T47D (cell line): ENCODE measurements around the gene C10orf67.
A peak's percentile ranks its signal among the peaks of the same experiment; 100 is the strongest.
"Not testable (repeated sequence)": the region's sequence is repeated elsewhere in the genome, so short reads cannot be mapped to it uniquely, and the experiment has no call there.

Experiments used
- DNase-seq, 2 experiments: peaks; one replicate each; pipeline versions ENCODE4 v3.0.0 to v3.0.0-alpha.2; 2011 to 2012; ENCODE audit warnings: low read depth in 1 of 2, low spot score in 1 of 2
- JUND ChIP-seq: IDR thresholded peaks from 2 replicates; pipeline ENCODE4 v1.6.1; 2012; ENCODE audit warnings: low read depth
- in situ Hi-C: cut with HindIII; loops from 2 replicates; pipeline ENCODE4 v1.10.0; 2016; ENCODE audit warnings: low sequenced_read_pairs, low pct_unique_long_range_greater_than_20kb

Gene C10orf67

GRCh38 chr10:23310404-23310803 is 34.2 kb downstream of the C10orf67 start:
- no peak for TF ChIP-seq JUND
- DNase-seq, result no peak
- in situ Hi-C loops, result no loop called here

DNA sequence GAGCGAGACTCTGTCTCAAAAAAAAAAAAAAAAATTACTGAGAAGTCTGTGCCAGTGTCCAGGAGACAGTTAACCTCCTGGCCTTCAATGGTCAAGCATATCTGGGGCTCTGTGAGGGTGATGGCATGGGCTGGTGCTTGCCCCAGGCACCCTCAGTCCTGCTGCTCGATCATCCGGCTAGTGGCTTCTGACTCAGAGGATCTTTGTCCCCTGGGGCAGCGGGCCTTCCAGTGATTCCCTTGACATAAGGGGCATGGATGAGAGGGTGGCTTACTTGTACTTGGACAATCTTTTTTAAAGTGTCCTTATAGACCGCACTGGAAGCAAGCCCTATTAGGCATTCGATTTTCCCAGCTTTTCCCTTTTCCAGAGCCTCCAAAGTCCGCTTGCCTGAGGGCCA is 44.6 kb downstream of the C10orf67 start:
- in situ Hi-C loops, DNase-seq: not testable (repeated sequence)

DNA sequence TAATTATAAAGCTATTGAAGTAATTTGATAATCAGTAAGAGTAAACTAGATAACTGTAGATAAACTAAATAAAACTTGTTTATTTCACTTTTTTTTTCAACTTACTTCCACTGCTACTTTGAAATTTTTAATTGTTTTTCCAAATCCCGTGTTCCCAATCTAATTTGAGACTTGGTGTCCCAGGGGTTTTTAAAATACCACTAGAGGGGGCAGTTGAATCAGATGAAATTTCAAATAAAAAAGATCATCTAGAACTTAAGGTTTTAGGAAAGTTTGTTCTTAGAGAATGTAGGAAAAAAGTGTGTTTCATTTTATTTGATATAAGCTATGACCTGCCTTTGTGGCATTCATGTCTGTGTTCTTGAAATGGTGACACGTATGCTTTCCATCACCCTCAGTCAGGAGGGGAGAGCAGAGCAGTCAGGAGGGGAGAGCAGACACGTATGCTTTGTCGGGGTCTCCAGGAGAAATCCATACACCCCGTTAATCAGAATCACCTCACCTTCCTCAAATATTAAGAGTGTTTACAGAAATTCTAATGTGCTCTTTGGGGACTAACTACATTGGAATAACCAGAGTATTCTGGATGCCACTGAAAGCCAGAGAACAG is 49.9 kb downstream of the C10orf67 start:
- DNase-seq, result peak in 1 of 2 experiments; percentile 17
- in situ Hi-C loops, result no loop called here
- TF ChIP-seq JUND, result no peak

- DNase-seq, result no peak
- no peak for TF ChIP-seq JUND
- in situ Hi-C loops, result no loop called here
These were observed 50.5 kb downstream of the C10orf67 start for GRCh38 chr10:23293973-23294590.

DNA sequence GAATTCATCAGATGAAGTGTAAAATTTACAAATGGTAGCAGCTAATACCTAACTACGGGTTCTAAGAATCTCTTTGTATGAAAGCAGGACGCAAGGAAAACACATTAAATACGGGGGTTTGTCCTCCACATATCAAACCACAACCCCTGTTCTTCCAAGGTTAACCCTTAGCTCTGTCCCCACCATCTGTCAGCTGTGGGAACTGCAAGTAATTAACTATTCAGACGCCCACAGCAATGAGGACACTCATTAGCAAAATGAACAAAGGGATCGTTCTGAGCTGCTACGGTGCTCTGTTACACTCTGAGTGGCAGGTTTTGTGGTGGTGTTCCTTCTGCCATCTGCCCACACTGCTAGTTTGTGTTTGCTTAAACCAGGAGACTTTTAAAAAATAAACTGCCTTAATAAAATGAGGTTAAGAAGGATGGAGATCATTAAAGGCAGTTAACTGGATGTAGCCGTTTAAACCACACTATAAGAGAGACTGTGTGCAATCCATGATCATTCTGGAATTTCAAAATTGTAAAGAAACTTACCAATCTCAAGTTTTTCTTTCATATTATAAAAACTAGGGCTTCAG is 51.4 kb downstream of the C10orf67 start:
- TF ChIP-seq JUND, result no peak
- DNase-seq, result peak; percentile 2 to 58
- in situ Hi-C loops, result no loop called here

GRCh38 chr10:23291551-23292334 is 52.9 kb downstream of the C10orf67 start:
- DNase-seq, result peak in 1 of 2 experiments; percentile 25
- in situ Hi-C loops, result no loop called here
- no peak for TF ChIP-seq JUND

- no peak for DNase-seq
- in situ Hi-C loops, result no loop called here
- TF ChIP-seq JUND, result no peak
These were observed 59.8 kb downstream of the C10orf67 start for GRCh38 chr10:23284674-23285335.

DNA sequence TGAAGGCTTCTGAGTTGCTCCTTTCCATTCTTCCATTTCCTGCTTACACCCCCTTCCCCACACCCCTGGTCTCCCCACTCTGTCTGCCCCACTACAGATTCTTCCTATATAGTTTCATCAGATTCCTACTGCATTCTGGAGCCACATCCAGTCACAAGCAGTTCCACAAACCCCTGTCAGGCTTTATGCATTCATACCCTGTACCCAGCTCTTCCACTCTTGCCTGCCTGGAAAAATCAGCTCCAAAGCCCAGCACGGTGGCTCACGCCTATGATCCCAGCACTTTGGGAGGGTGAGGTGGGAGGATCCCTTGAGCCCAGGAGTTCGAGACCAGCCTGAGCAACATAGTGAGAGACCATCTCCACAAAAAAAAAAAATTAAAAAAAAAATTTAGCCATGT is 60.4 kb downstream of the C10orf67 start:
- TF ChIP-seq JUND, result no peak
- no peak for DNase-seq
- in situ Hi-C loops, result no loop called here

DNA sequence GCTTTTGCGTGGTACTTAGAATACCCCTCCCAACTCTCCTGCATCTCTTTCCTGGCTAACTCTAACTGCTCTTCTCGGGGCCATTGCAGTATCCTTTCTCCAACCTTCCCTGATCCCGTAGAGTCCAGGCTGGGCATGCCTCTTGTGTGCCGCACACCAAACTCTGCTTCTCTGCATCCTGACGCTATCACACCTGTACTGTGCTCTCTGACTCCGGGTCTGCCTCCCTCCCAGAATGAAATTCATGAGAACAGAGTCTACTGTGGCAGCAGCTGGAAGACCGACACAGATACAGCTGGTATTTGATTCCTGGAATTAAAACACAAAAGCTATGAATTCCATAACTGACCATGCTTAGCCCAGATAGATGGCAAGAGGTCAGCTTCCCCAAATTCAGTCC is 60.9 kb downstream of the C10orf67 start:
- no peak for DNase-seq
- in situ Hi-C loops, result no loop called here
- TF ChIP-seq JUND, result no peak

DNA sequence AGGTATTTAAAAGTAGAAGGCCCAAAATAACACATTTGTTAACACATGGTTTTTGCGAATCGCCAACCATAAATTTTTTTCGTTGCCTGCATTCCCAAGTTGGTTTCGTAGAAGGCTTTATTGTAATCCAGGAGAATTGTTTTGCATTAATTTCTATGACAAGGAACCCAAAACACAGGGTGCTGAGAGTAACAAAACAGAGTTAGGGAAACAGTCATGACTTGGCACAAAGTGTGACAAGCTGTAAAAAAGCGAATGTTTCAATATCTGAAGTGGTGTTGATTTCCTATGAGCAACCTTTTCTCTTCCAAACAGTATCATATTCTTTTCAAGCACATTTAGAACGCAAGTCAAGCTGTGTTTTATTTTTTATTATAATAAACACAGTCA is 63.6 kb downstream of the C10orf67 start:
- DNase-seq, result no peak
- in situ Hi-C loops, result no loop called here
- no peak for TF ChIP-seq JUND

DNA sequence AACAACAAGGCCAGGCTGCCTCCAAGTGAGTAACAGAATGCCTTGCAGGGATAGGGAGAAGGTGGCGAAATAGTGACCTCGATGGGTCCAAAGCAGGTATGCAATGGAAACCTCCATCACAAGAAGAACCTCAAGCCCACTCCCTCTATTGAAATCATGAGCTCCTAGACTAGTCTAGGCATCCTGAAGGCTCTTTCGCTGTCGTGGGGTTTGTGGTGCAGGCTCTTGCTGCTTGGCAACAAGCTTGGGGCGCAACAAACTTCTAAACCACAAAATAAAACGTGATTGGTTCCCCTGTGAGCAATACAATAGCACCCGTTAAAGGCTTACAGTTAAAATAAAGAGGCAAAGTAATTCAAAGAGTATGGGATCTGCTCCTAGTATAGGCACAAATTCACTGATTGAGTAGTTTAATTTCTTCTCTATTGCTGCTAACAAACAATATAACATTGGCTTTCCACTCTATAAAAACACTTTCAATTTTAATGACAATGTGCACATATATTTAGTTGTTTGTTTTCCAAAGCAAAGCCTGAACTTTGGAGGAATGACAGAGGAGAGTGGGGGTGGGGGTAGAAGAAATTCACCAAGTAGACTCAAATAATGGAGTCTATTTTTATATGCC is 64.1 kb downstream of the C10orf67 start:
- in situ Hi-C loops, result no loop called here

DNA sequence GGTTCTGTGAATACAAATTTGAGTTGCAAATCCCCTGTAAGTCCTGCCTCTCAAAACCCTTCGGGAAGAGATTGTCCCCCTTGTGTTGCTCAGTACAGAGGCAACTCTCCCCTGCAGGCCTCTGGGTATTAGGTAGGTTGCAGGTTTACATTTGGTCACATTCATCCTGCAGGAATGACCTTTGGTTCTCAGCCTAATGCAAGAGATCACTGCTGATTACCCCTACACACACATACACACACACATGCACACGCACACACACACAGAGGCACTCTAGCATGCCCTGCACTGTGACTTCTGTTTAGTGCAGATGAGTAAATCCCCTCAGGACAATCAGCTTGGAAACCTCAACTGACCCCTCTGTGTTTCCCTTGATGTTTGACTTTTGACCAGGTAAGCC is 69.2 kb downstream of the C10orf67 start:
- TF ChIP-seq JUND, result no peak
- in situ Hi-C loops, result no loop called here
- DNase-seq, result no peak

More for the DNA sequence above, 64.1 kb downstream of the C10orf67 start:
- no peak for TF ChIP-seq JUND
- DNase-seq, result no peak

DNA sequence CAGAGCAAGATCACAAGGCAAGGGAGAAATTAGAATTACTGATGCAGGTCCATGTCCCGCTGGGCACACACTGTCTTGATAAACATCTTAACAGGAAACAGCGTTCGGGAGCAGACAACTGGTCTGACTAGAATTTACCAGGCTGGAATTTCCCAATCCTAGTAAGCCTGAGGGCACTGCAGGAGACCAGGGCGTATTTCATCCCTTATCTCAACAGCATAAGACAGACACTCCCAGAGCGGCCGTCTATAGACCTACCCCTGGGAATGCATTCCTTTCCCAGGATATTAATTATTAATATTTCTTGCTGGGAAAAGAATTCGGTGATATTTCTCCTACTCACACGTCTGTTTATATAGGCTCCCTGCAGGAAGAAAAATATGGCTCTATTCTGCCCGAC is 70.4 kb downstream of the C10orf67 start:
- in situ Hi-C loops, result not testable (repeated sequence)
- DNase-seq, result peak in 1 of 2 experiments; percentile 17
